ENCODE results near the gene BCAN.
"Not testable (repeated sequence)": the region's sequence is repeated elsewhere in the genome, so short reads cannot be mapped to it uniquely, and the experiment has no call there.

Gene BCAN

GRCh38 chr1:156616463-156616862 is 25.5 kb upstream of the BCAN start:
- no peak for DNase-seq

DNA sequence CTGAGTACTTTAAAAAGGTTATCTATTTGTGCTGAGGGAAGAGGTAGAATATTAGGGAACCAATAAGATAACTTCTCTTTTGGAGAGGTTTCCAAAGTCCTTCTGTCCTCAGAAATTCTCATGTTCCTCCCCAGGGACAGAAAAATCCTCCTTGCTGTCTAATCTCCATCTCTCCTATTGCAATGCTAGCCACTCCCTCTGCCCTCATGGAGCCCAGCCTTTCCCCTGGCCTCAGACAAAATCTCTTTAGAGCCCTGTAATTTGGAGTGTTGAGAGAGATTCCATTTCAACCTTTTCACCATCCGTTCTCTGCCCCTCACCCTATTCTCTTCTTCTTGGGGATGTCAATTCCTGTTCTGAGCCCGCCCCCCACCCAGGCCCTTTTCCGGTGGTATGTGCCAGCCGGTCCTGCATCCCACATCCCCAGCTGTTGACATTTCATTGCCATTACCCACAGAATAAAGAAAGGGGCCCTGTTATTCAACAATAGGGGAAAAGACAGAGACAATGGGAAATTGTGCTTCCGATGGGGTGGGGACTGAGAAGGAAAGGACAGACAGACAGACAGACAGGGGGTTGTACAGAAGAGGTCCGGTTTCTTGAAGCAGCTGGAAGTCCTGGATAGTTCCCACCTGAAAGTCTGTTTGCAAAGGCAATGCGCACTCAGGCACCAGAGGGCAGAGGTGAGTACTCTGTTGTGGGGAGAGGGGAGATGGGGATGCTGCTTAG is 22.9 kb upstream of the BCAN start, which contains the start of gene HAPLN2:
TSS of gene HAPLN2 (plus strand) at position 563 of the 729 bp plus-strand sequence. CDS start 4,076 bp downstream, outside the sequence.
- DNase-seq = peak; percentile 39

- DNase-seq = no peak
Observed at GRCh38 chr1:156619582-156619955, 22.3 kb upstream of the BCAN start.

- no peak for DNase-seq
Observed at GRCh38 chr1:156622581-156623297, 19.2 kb upstream of the BCAN start.

DNA sequence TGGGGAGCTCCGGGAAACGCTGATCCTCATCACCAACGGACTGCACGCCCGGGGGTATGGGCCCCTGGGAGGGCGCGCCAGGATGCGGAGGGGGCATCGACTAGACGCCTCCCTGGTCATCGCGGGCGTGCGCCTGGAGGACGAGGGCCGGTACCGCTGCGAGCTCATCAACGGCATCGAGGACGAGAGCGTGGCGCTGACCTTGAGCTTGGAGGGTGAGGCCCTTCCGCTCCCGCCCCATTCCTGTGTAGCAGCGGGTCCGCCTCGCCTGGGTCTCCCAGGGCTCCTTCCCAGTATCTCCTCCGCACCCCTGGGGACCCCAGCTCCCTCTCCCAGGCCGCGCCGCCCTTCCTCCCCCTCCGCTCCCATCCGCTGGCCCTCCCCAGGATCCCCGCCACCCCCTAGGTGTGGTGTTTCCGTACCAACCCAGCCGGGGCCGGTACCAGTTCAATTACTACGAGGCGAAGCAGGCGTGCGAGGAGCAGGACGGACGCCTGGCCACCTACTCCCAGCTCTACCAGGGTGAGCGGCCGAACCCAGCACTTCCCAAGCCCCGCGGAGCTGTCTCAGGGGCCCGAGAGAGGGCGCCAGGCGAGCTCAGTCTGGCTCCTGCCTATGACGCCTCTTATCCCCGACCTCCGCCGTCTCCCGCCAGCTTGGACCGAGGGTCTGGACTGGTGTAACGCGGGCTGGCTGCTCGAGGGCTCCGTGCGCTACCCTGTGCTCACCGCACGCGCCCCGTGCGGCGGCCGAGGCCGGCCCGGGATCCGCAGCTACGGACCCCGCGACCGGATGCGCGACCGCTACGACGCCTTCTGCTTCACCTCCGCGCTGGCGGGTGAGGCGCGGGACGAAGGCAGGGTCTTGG is 17.7 kb upstream of the BCAN start:
- DNase-seq = peak; percentile 52

DNA sequence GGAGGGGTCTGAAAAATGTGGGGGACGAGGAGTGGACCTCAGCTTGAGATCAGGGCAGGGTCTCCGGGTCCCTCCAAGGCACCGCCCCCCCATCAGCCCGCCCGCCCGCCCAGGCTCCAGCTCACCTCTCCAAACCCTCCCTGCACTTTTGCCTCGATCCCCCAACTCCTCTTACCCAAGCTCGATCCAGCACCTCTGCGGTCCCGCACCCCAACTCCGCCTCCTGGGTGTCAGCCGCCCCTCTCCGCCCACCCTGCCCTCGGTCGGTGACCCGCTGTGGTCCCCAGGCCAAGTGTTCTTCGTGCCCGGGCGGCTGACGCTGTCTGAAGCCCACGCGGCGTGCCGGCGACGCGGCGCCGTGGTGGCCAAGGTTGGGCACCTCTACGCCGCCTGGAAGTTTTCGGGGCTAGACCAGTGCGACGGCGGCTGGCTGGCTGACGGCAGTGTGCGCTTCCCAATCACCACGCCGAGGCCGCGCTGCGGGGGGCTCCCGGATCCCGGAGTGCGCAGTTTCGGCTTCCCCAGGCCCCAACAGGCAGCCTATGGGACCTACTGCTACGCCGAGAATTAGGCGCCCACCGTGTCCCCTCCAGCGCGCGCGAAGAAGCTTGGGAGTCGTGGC is 17.0 kb upstream of the BCAN start:
- no peak for DNase-seq

GRCh38 chr1:156625436-156626078 is 16.4 kb upstream of the BCAN start:
- peak; percentile 76 for DNase-seq

GRCh38 chr1:156626079-156626438 is 15.9 kb upstream of the BCAN start:
- no peak for DNase-seq

DNA sequence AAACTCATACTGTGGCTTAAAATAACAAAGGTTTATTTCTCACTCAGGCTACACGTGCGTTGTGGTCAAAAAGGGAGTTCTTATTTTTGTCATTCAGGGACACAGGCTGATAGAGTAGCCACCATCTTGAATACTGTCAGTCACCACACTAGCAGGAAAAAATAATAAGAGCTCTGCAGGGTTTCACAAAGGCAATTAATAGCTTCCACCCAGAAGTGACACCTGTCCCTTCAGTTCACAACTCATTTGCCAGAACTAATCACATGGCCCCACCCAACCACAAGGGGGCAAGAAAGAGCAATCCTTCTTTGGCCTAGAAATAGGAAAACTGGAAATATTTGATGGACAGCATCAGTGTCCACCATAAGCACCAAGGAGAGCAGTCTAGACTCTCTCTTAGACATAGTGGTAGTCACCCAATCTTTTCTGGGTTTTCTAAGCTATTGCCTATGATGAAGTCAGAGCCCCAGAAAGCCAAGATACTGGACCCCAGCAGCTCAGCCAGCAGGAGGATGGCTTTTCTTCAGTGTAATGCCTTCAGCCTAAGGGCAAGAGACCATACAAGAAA is 14.5 kb upstream of the BCAN start:
- peak; percentile 37 for DNase-seq

GRCh38 chr1:156629823-156630449 is 12.0 kb upstream of the BCAN start:
- no peak for DNase-seq

DNA sequence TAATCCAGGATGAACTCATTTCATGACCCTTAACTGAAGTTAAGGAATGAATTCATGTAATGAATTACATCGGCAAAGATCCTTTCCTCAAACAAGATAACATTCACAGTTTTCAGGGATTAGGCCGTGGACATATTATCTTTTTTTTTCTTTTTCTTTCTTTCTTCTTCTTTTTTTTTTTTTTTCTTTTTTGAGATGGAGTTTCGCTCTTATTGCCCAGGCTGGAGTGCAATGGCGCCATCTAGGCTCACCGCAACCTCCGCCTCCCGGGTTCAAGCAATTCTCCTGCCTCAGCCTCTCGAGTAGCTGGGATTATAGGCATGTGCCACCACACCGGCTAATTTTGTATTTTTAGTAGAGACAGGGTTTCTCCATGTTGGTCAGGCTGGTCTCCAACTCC is 10.8 kb upstream of the BCAN start:
- DNase-seq = not testable (repeated sequence)

GRCh38 chr1:156632355-156632754 is 9.6 kb upstream of the BCAN start:
- DNase-seq = no peak

GRCh38 chr1:156638189-156638985 is 3.5 kb upstream of the BCAN start:
- no peak for DNase-seq

- DNase-seq = no peak
Observed at GRCh38 chr1:156639601-156640101, 2.3 kb upstream of the BCAN start.

DNA sequence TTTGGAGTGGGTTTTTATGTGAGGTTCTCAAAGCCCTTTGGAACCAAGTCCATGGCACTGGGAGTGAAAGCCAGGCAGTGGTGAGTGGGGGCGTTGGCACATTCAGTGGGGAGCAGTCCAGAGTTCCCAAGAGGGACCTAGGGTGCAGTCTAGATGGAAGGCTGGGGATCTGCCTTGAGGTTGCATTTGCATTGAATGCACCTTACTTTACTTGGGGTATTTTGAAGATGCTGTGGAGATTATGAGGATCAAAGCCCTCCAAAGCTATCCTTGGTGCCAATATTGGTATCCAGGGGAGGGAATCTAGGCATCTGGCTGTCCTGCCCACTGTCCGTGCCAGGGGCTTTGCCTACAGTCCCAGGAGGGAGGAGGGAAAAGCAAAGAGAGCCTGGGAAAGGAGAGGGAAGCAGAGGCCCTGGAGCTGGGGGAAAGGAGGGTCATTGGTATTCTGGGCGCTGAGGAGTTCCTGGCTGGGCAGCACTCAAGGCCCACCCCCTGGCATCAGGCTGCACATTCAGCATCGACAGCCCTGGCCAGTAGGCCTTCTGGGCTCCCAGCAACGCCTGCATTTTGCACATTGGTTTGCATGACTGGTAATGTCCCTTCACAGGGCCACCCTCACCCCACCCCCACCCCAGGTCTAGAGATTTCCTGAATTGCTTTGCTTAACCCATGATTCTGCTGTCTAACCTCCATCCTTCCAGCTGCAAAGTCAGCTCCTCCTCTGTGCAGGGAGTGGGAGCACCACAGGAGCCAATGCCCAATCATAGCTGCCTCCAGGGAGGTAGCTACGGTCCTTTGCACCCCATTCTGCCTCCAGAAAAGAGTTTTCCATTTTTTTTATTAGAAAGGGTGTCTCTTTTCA is 843 bp upstream of the BCAN start:
- DNase-seq = no peak

- DNase-seq = no peak
Observed at GRCh38 chr1:156642265-156643048, 540 bp downstream of the BCAN start.

- no peak for DNase-seq
Observed at GRCh38 chr1:156643049-156643777, 1.3 kb downstream of the BCAN start.

- no peak for DNase-seq
Observed at GRCh38 chr1:156643778-156644092, 1.8 kb downstream of the BCAN start.
